HUDEP-2 (cell line): ENCODE results near the gene DST.

ENCODE experiments used
- DNase-seq, 76 experiments: peaks; one replicate each; lab custom pipeline; 2025; ENCODE audit not compliant: unreplicated experiment in 76 of 76; lab: John Stamatoyannopoulos, UW

DST gene

GRCh38 chr6:56625356-56625755 lies 17.3 kb downstream of the DST start:
- DNase-seq: no peak

- DNase-seq: no peak
These were observed 18.0 kb downstream of the DST start for GRCh38 chr6:56624728-56625069.

- DNase-seq: no peak
These were observed 18.5 kb downstream of the DST start for GRCh38 chr6:56624046-56624727.

GRCh38 chr6:56620229-56620868 lies 22.3 kb downstream of the DST start:
- no peak for DNase-seq

- peak in 2 of 76 experiments; percentile 7 to 11 for DNase-seq
These were observed 24.6 kb downstream of the DST start for GRCh38 chr6:56618050-56618449.

GRCh38 chr6:56616967-56617366 lies 25.7 kb downstream of the DST start:
- no peak for DNase-seq

GRCh38 chr6:56613247-56613851 lies 29.3 kb downstream of the DST start:
- no peak for DNase-seq

- no peak for DNase-seq
These were observed 34.4 kb downstream of the DST start for GRCh38 chr6:56608332-56608731.

GRCh38 chr6:56607111-56607752 lies 35.5 kb downstream of the DST start:
- no peak for DNase-seq

GRCh38 chr6:56605435-56605834 lies 37.3 kb downstream of the DST start:
- no peak for DNase-seq

- no peak for DNase-seq
These were observed 38.5 kb downstream of the DST start for GRCh38 chr6:56604186-56604585.

- DNase-seq: no peak
These were observed 41.3 kb downstream of the DST start for GRCh38 chr6:56601390-56601789.

- DNase-seq: peak in 34 of 76 experiments; percentile 10 to 57 (median 39)
These were observed 47.1 kb downstream of the DST start for GRCh38 chr6:56595490-56596122.

- DNase-seq: no peak
These were observed 48.0 kb downstream of the DST start for GRCh38 chr6:56594699-56595098.

GRCh38 chr6:56593801-56594318 lies 48.8 kb downstream of the DST start:
- DNase-seq: no peak

- no peak for DNase-seq
These were observed 60.5 kb downstream of the DST start for GRCh38 chr6:56582236-56582635.

- DNase-seq: no peak
These were observed 61.3 kb downstream of the DST start for GRCh38 chr6:56581296-56581925.

- DNase-seq: no peak
These were observed 62.4 kb downstream of the DST start for GRCh38 chr6:56580271-56580670.

- DNase-seq: no peak
These were observed 63.4 kb downstream of the DST start for GRCh38 chr6:56579155-56579851.

- DNase-seq: no peak
These were observed 67.0 kb downstream of the DST start for GRCh38 chr6:56575736-56576135.
